ENCODE data around the gene TMEM145. TPM values are rescaled to one million over a fixed set of nuclear protein-coding genes. Genes with fewer than 3 reads are reported as not detected.
"Not testable (repeated sequence)": the region's sequence is repeated elsewhere in the genome, so short reads cannot be mapped to it uniquely, and the experiment has no call there.

The TMEM145 gene
- total RNA-seq, 6 experiments from 2014 or later = 0.10 to 0.16 (median 0.12) TPM; not detected in 3

DNA sequence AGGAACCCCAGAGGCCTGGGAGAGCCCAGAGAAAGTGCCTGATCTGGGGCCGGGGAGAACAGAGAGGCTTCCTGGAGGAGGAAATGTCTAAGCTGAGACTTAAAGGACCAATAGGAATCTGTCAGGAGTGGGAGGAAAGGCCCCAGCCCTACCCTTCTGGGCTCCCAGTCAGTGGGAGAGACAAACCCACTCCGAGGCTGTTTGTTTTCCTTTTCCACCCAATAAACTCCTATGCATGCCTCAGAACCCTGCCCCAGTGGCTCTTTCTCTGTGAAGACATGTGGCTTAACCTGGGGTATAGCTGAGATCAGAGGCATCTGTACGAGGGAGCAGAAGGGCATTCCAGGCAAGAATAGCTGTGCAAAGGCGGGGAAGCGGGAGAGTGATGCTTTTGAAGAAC is 14.3 kb downstream of the TMEM145 start:
- H3K9me3 ChIP-seq = no peaks in the 10 kb centered on the region
- no peak overlapping the region for H3K27ac ChIP-seq
- no peaks in the 10 kb centered on the region for H3K27me3 ChIP-seq
- intact Hi-C loops (cut with DNase I) = loop anchor here in 1 of 2 donors (10.0 kb wide), 1 partner anchor 193 kb away; the partner anchor contains the start of gene POU2F2
- no peak for DNase-seq
- no peak overlapping the region for H3K4me3 ChIP-seq
- no peak for ATAC-seq
- H3K4me1 ChIP-seq = peaks cover 0 to 11% (median 0%) of the 10 kb centered on the region in 4 donors
- no peaks in the 10 kb centered on the region for H3K36me3 ChIP-seq
- TF ChIP-seq, protein P1, sequence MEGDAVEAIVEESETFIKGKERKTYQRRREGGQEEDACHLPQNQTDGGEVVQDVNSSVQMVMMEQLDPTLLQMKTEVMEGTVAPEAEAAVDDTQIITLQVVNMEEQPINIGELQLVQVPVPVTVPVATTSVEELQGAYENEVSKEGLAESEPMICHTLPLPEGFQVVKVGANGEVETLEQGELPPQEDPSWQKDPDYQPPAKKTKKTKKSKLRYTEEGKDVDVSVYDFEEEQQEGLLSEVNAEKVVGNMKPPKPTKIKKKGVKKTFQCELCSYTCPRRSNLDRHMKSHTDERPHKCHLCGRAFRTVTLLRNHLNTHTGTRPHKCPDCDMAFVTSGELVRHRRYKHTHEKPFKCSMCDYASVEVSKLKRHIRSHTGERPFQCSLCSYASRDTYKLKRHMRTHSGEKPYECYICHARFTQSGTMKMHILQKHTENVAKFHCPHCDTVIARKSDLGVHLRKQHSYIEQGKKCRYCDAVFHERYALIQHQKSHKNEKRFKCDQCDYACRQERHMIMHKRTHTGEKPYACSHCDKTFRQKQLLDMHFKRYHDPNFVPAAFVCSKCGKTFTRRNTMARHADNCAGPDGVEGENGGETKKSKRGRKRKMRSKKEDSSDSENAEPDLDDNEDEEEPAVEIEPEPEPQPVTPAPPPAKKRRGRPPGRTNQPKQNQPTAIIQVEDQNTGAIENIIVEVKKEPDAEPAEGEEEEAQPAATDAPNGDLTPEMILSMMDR (IDR thresholded peaks at IDR 0.05) = no peak
- TF ChIP-seq POLR2A (IDR thresholded peaks at IDR 0.05) = no peak
- WGBS (ENCODE audit: insufficient coverage, low coverage, low lambda C conversion rate, missing lambda C conversion rate) = 82% methylated on average over 5 of the region's 5 CpGs

DNA sequence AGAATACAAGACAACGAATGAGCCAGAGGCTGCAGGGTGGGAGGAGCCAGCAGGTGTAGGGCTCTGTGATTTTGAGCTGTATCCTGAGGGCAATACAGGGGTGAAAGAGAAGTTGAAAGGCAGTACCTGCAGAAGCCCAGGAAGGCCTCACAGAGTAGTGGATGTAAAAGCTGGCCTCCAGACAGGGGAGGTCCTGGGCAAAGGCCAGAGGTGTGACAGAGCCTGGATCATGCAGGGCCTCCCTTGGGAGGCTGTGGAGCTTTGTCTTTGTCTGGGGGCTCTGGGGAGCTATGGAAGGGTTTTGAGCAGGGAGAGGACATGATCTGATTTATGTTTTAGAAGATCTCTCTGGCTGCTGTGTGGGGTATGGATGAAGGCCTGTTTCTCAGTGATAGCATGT is 15.0 kb downstream of the TMEM145 start:
- DNase-seq (no peak), ATAC-seq (no peak)
- Histone ChIP-seq H3K4me3 (no peak overlapping the region), H3K4me1 (peaks cover 0 to 11% (median 0%) of the 10 kb centered on the region in 4 donors), H3K9me3 (no peaks in the 10 kb centered on the region), H3K27me3 (no peaks in the 10 kb centered on the region), H3K36me3 (no peaks in the 10 kb centered on the region), H3K27ac (no peak overlapping the region)
- intact Hi-C loops (cut with DNase I) = loop anchor here in 1 of 2 donors (10.0 kb wide), 1 partner anchor 193 kb away; the partner anchor contains the start of gene POU2F2
- no peak for TF ChIP-seq POLR2A (IDR thresholded peaks at IDR 0.05)
- TF ChIP-seq, protein P1 (IDR thresholded peaks at IDR 0.05) = no peak
- WGBS (ENCODE audit: insufficient coverage, low coverage, low lambda C conversion rate, missing lambda C conversion rate) = 50% methylated on average over 1 of the region's 1 CpG

DNA sequence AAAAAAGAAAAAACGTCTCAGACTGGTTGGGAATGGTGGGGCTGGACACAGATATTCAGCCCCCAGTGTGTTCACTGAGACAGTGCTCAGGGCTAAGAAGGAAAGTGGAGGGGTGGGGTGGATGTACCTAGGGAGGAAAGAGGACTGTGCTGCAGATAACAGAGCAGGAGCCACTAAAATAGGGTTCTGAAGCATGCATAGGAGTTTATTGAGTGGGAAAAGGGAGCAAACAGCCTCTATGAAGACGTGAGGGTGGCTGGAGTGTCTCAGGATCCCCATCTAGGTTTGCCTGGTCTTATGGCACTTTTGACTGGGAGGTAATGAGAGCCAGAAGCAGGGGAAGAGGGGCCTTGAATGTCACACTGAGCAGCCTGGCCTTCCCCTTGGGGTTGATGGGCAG is 15.7 kb downstream of the TMEM145 start:
- no peak for DNase-seq
- intact Hi-C loops (cut with DNase I) = loop anchor here in 1 of 2 donors (10.0 kb wide), 1 partner anchor 194 kb away; the partner anchor contains the start of gene POU2F2
- H3K9me3 ChIP-seq = no peaks in the 10 kb centered on the region
- TF ChIP-seq, protein P1 (IDR thresholded peaks at IDR 0.05) = no peak
- TF ChIP-seq POLR2A (IDR thresholded peaks at IDR 0.05) = no peak
- no peak overlapping the region for H3K4me3 ChIP-seq
- H3K4me1 ChIP-seq = peaks cover 0 to 11% (median 0%) of the 10 kb centered on the region in 4 donors
- WGBS (ENCODE audit: insufficient coverage, low coverage, low lambda C conversion rate, missing lambda C conversion rate) = 80% methylated on average over 2 of the region's 2 CpGs
- no peaks in the 10 kb centered on the region for H3K36me3 ChIP-seq
- no peaks in the 10 kb centered on the region for H3K27me3 ChIP-seq
- no peak for ATAC-seq
- H3K27ac ChIP-seq = no peak overlapping the region

DNA sequence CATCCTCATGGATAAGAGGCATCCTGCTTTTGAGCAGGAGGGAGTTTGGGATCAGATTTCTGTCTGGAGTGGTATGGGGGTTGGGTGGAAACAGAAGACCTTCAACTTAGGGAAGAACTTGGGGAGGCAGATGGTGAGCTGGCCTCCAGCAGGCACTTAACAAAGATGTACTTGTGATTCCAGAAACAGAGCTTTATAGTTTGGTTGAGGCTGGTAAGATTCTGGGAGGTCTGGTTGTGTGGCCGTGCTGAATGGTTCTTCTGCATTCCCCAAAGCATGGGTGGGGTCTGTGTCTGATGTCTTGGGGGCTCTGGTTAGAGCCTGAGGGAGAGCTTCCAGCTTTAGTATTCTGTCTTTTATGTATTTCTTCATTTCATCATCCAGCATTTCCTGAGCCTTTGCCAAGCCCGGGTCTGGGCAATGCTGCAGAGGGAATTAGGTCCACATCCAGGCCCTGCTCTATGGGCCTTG is 17.2 kb downstream of the TMEM145 start:
- Histone ChIP-seq H3K27ac (no peak overlapping the region), H3K9me3 (no peaks in the 10 kb centered on the region), H3K4me1 (peaks cover 0 to 6% (median 0%) of the 10 kb centered on the region in 4 donors), H3K36me3 (no peaks in the 10 kb centered on the region), H3K4me3 (no peak overlapping the region), H3K27me3 (no peaks in the 10 kb centered on the region)
- TF ChIP-seq, protein P1 (IDR thresholded peaks at IDR 0.05) = no peak
- no peak for TF ChIP-seq POLR2A (IDR thresholded peaks at IDR 0.05)
- ATAC-seq = no peak
- intact Hi-C loops (cut with DNase I) = no loop called here
- DNase-seq = no peak
- WGBS (ENCODE audit: insufficient coverage, low coverage, low lambda C conversion rate, missing lambda C conversion rate) = 60% methylated on average over 2 of the region's 2 CpGs

DNA sequence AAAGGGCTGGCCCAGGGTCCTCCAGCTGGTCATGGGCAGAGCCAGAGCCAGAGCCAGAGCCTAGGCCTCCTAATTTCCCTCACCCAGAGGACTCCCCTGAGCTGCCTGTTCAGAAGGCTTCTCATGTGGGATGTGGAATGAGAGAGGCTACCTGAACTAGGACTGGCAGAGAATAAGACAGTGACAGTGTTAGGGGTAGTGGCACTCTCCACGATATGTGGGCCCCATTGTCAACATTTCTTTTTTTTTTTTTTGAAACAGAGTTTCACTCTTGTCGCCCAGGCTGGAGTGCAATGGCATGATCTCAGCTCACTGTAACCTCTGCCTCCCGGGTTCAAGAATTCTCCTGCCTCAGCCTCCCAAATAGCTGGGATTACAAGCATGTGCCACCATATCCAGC is 18.2 kb downstream of the TMEM145 start:
- H3K4me1 ChIP-seq; H3K27ac ChIP-seq; DNase-seq; H3K27me3 ChIP-seq; H3K36me3 ChIP-seq; ATAC-seq; H3K9me3 ChIP-seq; H3K4me3 ChIP-seq; intact Hi-C loops (cut with DNase I): not testable (repeated sequence)
- WGBS (ENCODE audit: insufficient coverage, low coverage, low lambda C conversion rate, missing lambda C conversion rate) = no CpG with 5 or more reads among the region's 3 CpGs
